Adrenal gland (tissue), 5 donors: ENCODE data around the gene ROM1.

Experiments used
- CTCF ChIP-seq, 6 experiments: fragments of 450-650 bp in 4 of 6; fragments of 200-600 bp in 2 of 6; sonication (generic) in 1 of 6; IDR thresholded peaks; 1 replicate in 5 of 6; 2 replicates in 1 of 6; pipeline versions ENCODE4 v1.5.1 to v1.8.0; 2016 to 2021; ENCODE audit warnings: antibody characterized with exemption in 6 of 6, mild to moderate bottlenecking in 2 of 6, moderate library complexity in 1 of 6
- POLR2A ChIP-seq, 2 donors: fragments of 450-650 bp; IDR thresholded peaks; one replicate each; pipeline ENCODE4 v1.6.1; 2017; ENCODE audit warnings: antibody characterized with exemption in 2 of 2, mild to moderate bottlenecking in 2 of 2, moderate library complexity in 1 of 2
- donor health status: DM: no; HTN: no; CAD: no.

GRCh38 chr11:62565100-62565802 lies 47.8 kb upstream of the ROM1 start:
- TF ChIP-seq CTCF (IDR thresholded peaks at IDR 0.05) (no peak), POLR2A (IDR thresholded peaks at IDR 0.05) (no peak)
